GM13976 (cell line): ENCODE measurements around the gene TTC9.

Source experiments
- DNase-seq: peaks from one replicate; pipeline ENCODE4 v3.0.0; 2012; ENCODE audit warnings: low spot score
- in situ Hi-C: fragments of 300-500 bp; cut with MboI; formaldehyde crosslinking; loops from one replicate; pipeline ENCODE4 v1.12.0; 2022; ENCODE audit warnings: low sequenced_read_pairs, mixed read lengths, inconsistent platforms; ENCODE audit not compliant: unreplicated experiment
- TF ChIP-seq, protein P1 (sequence below): IDR thresholded peaks from 2 replicates; pipeline ENCODE4 v1.5.1; 2012; ENCODE audit warnings: borderline replicate concordance, mild to moderate bottlenecking; ENCODE audit not compliant: insufficient read depth; ENCODE audit errors: extremely low read depth, missing control alignments, control extremely low read depth

The TTC9 gene

DNA sequence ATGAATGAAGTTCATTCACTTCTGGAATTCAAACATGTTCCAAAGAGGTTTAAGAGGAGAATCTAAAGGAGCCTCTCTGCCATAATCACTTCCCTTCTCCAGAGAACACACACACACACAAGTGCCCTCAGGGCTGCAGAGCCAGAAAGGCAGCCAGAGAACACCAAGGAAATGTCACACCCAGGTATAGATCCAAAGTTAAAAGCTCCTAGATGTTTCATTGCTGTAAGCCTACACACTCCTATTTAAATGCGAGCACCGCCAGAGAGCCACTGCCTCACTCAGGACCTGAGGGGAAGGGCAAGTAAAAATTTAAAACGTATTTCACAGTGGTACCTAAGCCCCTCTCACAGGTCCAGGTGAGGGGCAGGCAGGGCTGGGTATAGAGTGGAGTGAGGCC, 82.4 kb downstream of the TTC9 start:
- TF ChIP-seq, protein P1, sequence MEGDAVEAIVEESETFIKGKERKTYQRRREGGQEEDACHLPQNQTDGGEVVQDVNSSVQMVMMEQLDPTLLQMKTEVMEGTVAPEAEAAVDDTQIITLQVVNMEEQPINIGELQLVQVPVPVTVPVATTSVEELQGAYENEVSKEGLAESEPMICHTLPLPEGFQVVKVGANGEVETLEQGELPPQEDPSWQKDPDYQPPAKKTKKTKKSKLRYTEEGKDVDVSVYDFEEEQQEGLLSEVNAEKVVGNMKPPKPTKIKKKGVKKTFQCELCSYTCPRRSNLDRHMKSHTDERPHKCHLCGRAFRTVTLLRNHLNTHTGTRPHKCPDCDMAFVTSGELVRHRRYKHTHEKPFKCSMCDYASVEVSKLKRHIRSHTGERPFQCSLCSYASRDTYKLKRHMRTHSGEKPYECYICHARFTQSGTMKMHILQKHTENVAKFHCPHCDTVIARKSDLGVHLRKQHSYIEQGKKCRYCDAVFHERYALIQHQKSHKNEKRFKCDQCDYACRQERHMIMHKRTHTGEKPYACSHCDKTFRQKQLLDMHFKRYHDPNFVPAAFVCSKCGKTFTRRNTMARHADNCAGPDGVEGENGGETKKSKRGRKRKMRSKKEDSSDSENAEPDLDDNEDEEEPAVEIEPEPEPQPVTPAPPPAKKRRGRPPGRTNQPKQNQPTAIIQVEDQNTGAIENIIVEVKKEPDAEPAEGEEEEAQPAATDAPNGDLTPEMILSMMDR = no peak
- no peak for DNase-seq
- in situ Hi-C loops = no loop called here

DNA sequence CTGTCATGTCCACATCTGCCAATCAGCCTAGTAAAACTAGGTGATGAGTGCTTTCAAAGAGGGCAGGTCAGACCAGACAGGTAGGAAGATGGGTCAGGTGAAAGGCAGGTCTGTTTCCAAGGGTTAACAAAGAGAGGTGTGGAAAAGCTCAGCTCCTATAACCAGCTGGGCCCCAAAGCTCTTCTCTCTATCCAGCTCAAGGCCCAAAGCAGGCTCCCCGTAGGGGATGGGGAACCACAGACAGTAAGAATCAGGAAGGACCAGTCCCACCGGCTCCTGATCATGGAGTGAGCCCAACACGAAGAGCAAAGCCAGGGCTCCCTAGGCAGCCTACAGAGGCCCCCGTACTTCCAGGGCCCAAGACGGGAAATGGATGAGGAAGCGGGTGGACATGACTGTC, 83.2 kb downstream of the TTC9 start:
- TF ChIP-seq, protein P1 = no peak
- in situ Hi-C loops = no loop called here
- no peak for DNase-seq
